ENCODE data around the gene NTN4. TPM values are rescaled to one million over a fixed set of nuclear protein-coding genes. Genes with fewer than 3 reads are reported as not detected.

NTN4 gene
- total RNA-seq, 4 donors from 2014 or later = 4.0 to 10.0 (median 5.7) TPM

DNA sequence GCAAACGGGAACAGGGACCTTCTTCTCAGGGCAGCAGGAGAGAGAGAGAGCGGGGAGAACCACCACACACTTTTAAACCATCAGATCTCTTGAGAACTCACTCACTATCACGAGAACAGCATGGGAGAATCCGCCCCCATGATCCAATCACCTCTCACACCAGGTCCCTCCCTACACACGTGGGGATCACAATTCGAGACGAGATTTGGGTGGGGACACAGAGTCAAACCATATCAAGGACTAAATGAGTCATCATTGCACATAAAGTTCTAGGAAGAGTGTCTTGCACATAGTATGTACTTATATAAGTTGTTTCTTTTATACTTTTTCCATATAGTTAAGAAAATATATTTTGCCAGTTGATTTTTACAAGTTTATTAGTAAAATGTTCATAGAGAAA, 17.6 kb upstream of the NTN4 start:
- no peak for ATAC-seq
- no peak overlapping the region for H3K27ac ChIP-seq
- TF ChIP-seq, protein P1, sequence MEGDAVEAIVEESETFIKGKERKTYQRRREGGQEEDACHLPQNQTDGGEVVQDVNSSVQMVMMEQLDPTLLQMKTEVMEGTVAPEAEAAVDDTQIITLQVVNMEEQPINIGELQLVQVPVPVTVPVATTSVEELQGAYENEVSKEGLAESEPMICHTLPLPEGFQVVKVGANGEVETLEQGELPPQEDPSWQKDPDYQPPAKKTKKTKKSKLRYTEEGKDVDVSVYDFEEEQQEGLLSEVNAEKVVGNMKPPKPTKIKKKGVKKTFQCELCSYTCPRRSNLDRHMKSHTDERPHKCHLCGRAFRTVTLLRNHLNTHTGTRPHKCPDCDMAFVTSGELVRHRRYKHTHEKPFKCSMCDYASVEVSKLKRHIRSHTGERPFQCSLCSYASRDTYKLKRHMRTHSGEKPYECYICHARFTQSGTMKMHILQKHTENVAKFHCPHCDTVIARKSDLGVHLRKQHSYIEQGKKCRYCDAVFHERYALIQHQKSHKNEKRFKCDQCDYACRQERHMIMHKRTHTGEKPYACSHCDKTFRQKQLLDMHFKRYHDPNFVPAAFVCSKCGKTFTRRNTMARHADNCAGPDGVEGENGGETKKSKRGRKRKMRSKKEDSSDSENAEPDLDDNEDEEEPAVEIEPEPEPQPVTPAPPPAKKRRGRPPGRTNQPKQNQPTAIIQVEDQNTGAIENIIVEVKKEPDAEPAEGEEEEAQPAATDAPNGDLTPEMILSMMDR (IDR thresholded peaks at IDR 0.05 in 4 of 5, conservative IDR thresholded peaks at IDR 0.05 in 1 of 5) = no peak
- TF ChIP-seq POLR2A (IDR thresholded peaks at IDR 0.05) = no peak
- H3K4me1 ChIP-seq = no peaks in the 10 kb centered on the region
- no peaks in the 10 kb centered on the region for H3K9me3 ChIP-seq
- no peaks in the 10 kb centered on the region for H3K27me3 ChIP-seq
- no peak overlapping the region for H3K4me3 ChIP-seq
- H3K36me3 ChIP-seq = no peaks in the 10 kb centered on the region
- in situ Hi-C loops (cut with MboI; ENCODE audit: low sequenced_read_pairs in 4 of 4) = no loop called here
- intact Hi-C loops (cut with DNase I; ENCODE audit: low total_unique reads) = no loop called here
- no peak for DNase-seq

DNA sequence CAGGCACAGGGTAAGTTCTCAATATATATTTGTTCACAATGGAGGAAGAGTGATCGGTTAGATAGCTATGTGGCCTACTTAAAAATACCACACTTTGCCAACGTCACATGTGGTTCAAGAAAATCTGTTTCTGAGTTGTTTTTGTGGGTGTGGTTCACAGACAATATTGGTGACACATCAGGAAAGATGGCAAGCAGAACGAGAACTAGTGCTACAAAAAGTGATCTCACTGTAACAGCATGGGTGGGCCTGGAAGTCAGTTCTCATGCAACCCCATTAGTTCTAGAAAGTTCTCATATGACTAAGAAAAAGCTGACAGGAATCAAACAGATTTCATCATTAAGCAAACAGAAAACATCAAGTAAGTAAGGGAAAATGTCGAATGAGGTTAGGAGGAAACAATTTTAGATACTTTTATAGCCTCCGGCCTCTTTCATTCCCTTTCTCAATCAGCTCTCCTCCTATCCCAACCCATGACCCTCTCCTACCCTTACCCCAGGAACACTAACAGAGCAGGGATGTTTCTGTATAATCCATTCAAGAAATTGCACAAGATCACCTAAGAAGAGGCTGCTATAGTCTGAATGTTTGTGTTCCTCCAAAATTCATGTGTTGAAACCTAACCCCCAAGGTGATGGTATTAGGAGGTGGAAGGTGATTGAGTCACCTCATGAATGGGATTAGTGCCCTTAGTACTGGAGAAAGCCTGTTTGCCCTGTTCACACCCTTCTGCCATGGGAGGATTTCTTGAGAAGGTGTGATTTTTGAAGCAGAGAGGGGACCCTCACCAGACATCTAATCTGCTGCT, 15.5 kb upstream of the NTN4 start:
- Histone ChIP-seq H3K36me3 (no peaks in the 10 kb centered on the region), H3K9me3 (no peaks in the 10 kb centered on the region), H3K4me1 (no peaks in the 10 kb centered on the region), H3K27ac (peak overlapping the region; percentile 8 to 55 (median 34)), H3K4me3 (no peak overlapping the region), H3K27me3 (no peaks in the 10 kb centered on the region)
- DNase-seq (peak in 1 of 2 donors; percentile 41), ATAC-seq (peak; percentile 74 to 87)
- intact Hi-C loops (cut with DNase I; ENCODE audit: low total_unique reads) = no loop called here
- in situ Hi-C loops (cut with MboI; ENCODE audit: low sequenced_read_pairs in 4 of 4) = no loop called here
- TF ChIP-seq POLR2A (IDR thresholded peaks at IDR 0.05) = no peak
- TF ChIP-seq, protein P1 (IDR thresholded peaks at IDR 0.05 in 4 of 5, conservative IDR thresholded peaks at IDR 0.05 in 1 of 5) = no peak

- in situ Hi-C loops (cut with MboI; ENCODE audit: low sequenced_read_pairs in 4 of 4) = no loop called here
- no peak for DNase-seq
- intact Hi-C loops (cut with DNase I; ENCODE audit: low total_unique reads) = no loop called here
- Histone ChIP-seq H3K9me3 (no peaks in the 10 kb centered on the region), H3K36me3 (no peaks in the 10 kb centered on the region), H3K4me3 (no peak overlapping the region), H3K4me1 (no peaks in the 10 kb centered on the region), H3K27me3 (no peaks in the 10 kb centered on the region), H3K27ac (no peak overlapping the region)
- ATAC-seq = no peak
- no peak for TF ChIP-seq POLR2A (IDR thresholded peaks at IDR 0.05)
- TF ChIP-seq, protein P1 (IDR thresholded peaks at IDR 0.05 in 4 of 5, conservative IDR thresholded peaks at IDR 0.05 in 1 of 5) = no peak
Observed at GRCh38 chr12:95804291-95804690, 13.7 kb upstream of the NTN4 start.

- H3K27me3 ChIP-seq = no peaks in the 10 kb centered on the region
- TF ChIP-seq POLR2A (IDR thresholded peaks at IDR 0.05) = no peak
- TF ChIP-seq, protein P1 (IDR thresholded peaks at IDR 0.05 in 4 of 5, conservative IDR thresholded peaks at IDR 0.05 in 1 of 5) = no peak
- ATAC-seq (no peak), DNase-seq (no peak)
- no peaks in the 10 kb centered on the region for H3K9me3 ChIP-seq
- intact Hi-C loops (cut with DNase I; ENCODE audit: low total_unique reads) = no loop called here
- H3K4me3 ChIP-seq = no peak overlapping the region
- no peaks in the 10 kb centered on the region for H3K36me3 ChIP-seq
- in situ Hi-C loops (cut with MboI; ENCODE audit: low sequenced_read_pairs in 4 of 4) = no loop called here
- H3K27ac ChIP-seq = no peak overlapping the region
- no peaks in the 10 kb centered on the region for H3K4me1 ChIP-seq
Observed at GRCh38 chr12:95803817-95804216, 13.3 kb upstream of the NTN4 start.
